ENCODE results near the gene BARHL1. TPM values are rescaled to one million over a fixed set of nuclear protein-coding genes. Genes with fewer than 3 reads are reported as not detected.

Gene BARHL1
- total RNA-seq, 4 donors from 2014 or later = not detected

- ATAC-seq (no peak), DNase-seq (no peak)
- Histone ChIP-seq H3K4me1 (peaks cover 4 to 13% of the 10 kb centered on the region in 2 donors), H3K9me3 (no peaks in the 10 kb centered on the region), H3K27ac (no peak overlapping the region), H3K4me3 (no peak overlapping the region), H3K27me3 (peaks cover 20 to 36% (median 22%) of the 10 kb centered on the region in 3 donors), H3K36me3 (no peaks in the 10 kb centered on the region)
- in situ Hi-C loops (cut with MboI; ENCODE audit: low sequenced_read_pairs in 4 of 4) = no loop called here
- intact Hi-C loops (cut with DNase I; ENCODE audit: low total_unique reads) = no loop called here
- TF ChIP-seq, protein P1, sequence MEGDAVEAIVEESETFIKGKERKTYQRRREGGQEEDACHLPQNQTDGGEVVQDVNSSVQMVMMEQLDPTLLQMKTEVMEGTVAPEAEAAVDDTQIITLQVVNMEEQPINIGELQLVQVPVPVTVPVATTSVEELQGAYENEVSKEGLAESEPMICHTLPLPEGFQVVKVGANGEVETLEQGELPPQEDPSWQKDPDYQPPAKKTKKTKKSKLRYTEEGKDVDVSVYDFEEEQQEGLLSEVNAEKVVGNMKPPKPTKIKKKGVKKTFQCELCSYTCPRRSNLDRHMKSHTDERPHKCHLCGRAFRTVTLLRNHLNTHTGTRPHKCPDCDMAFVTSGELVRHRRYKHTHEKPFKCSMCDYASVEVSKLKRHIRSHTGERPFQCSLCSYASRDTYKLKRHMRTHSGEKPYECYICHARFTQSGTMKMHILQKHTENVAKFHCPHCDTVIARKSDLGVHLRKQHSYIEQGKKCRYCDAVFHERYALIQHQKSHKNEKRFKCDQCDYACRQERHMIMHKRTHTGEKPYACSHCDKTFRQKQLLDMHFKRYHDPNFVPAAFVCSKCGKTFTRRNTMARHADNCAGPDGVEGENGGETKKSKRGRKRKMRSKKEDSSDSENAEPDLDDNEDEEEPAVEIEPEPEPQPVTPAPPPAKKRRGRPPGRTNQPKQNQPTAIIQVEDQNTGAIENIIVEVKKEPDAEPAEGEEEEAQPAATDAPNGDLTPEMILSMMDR (IDR thresholded peaks at IDR 0.05 in 4 of 5, conservative IDR thresholded peaks at IDR 0.05 in 1 of 5) = no peak
- no peak for TF ChIP-seq POLR2A (IDR thresholded peaks at IDR 0.05)
Measured at GRCh38 chr9:132556714-132557113, 25.7 kb upstream of the BARHL1 start.

GRCh38 chr9:132557159-132557558, 25.2 kb upstream of the BARHL1 start:
- Histone ChIP-seq H3K27ac (no peak overlapping the region), H3K4me1 (peaks cover 4 to 13% of the 10 kb centered on the region in 2 donors), H3K4me3 (no peak overlapping the region), H3K27me3 (peaks cover 20 to 40% (median 22%) of the 10 kb centered on the region in 3 donors), H3K9me3 (no peaks in the 10 kb centered on the region), H3K36me3 (no peaks in the 10 kb centered on the region)
- in situ Hi-C loops (cut with MboI; ENCODE audit: low sequenced_read_pairs in 4 of 4) = no loop called here
- DNase-seq (no peak), ATAC-seq (no peak)
- intact Hi-C loops (cut with DNase I; ENCODE audit: low total_unique reads) = no loop called here
- TF ChIP-seq, protein P1 (IDR thresholded peaks at IDR 0.05 in 4 of 5, conservative IDR thresholded peaks at IDR 0.05 in 1 of 5) = no peak
- TF ChIP-seq POLR2A (IDR thresholded peaks at IDR 0.05) = no peak

DNA sequence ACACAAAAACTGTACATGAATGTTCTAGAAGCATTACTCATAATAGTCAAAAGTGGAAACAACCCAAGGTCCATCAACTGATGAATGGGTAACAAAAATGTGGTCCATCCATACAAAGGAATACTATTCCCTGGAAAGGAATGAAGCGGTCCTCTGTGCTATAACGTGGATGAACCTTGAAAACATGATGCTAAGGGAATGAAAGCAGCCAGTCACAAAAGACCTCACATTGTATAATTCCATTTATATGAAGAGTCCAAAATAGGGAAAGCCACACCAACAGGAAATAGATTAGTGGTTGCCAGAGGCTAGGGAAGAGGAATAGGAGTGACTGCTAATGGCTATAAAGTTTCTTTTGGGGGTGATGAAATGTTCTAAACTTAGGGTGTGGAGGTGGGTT, 22.7 kb upstream of the BARHL1 start:
- TF ChIP-seq POLR2A (IDR thresholded peaks at IDR 0.05) = no peak
- TF ChIP-seq, protein P1 (IDR thresholded peaks at IDR 0.05 in 4 of 5, conservative IDR thresholded peaks at IDR 0.05 in 1 of 5) = no peak
- Histone ChIP-seq H3K9me3 (no peaks in the 10 kb centered on the region), H3K4me3 (no peak overlapping the region), H3K36me3 (no peaks in the 10 kb centered on the region), H3K27me3 (peaks cover 12 to 42% (median 22%) of the 10 kb centered on the region in 3 donors), H3K27ac (no peak overlapping the region), H3K4me1 (peaks cover 4 to 13% of the 10 kb centered on the region in 2 donors)
- no peak for DNase-seq
- in situ Hi-C loops (cut with MboI; ENCODE audit: low sequenced_read_pairs in 4 of 4) (no loop called here), intact Hi-C loops (cut with DNase I; ENCODE audit: low total_unique reads) (loop anchor here (10.0 kb wide), 1 partner anchor 325 kb away; no protein-coding TSS in a partner anchor)
- no peak for ATAC-seq

- Histone ChIP-seq H3K4me1 (peaks cover 4 to 13% of the 10 kb centered on the region in 2 donors), H3K9me3 (no peaks in the 10 kb centered on the region), H3K4me3 (peak overlapping the region in 1 of 4 donors; percentile 9), H3K27me3 (peaks cover 12 to 42% (median 19%) of the 10 kb centered on the region in 3 donors), H3K27ac (no peak overlapping the region), H3K36me3 (no peaks in the 10 kb centered on the region)
- intact Hi-C loops (cut with DNase I; ENCODE audit: low total_unique reads) = loop anchor here (10.0 kb wide), 1 partner anchor 326 kb away; no protein-coding TSS in a partner anchor
- DNase-seq (no peak), ATAC-seq (no peak)
- no peak for TF ChIP-seq POLR2A (IDR thresholded peaks at IDR 0.05)
- TF ChIP-seq, protein P1 (IDR thresholded peaks at IDR 0.05 in 4 of 5, conservative IDR thresholded peaks at IDR 0.05 in 1 of 5) = no peak
- in situ Hi-C loops (cut with MboI; ENCODE audit: low sequenced_read_pairs in 4 of 4) = no loop called here
Measured at GRCh38 chr9:132560616-132561202, 21.7 kb upstream of the BARHL1 start.

DNA sequence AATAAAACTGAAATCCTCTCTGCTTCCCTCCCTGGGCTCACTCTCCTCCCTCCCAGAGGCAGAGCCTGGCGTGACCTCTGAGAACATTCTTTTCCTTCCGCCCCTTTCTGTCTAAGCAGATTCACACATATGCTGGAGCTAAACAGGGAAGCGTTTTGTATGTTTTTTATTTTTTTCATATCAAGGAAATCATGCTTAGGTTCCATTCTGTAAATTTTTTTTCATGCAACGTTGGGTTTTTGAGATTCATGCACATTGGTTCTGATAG, 20.2 kb upstream of the BARHL1 start:
- no peak for ATAC-seq
- Histone ChIP-seq H3K4me3 (no peak overlapping the region), H3K27ac (no peak overlapping the region), H3K4me1 (peaks cover 4 to 13% of the 10 kb centered on the region in 2 donors), H3K9me3 (no peaks in the 10 kb centered on the region), H3K36me3 (no peaks in the 10 kb centered on the region), H3K27me3 (peaks cover 6 to 40% (median 8%) of the 10 kb centered on the region in 3 donors)
- in situ Hi-C loops (cut with MboI; ENCODE audit: low sequenced_read_pairs in 4 of 4) = no loop called here
- intact Hi-C loops (cut with DNase I; ENCODE audit: low total_unique reads) = loop anchor here (10.0 kb wide), 1 partner anchor 327 kb away; no protein-coding TSS in a partner anchor
- DNase-seq = no peak
- TF ChIP-seq POLR2A (IDR thresholded peaks at IDR 0.05) = no peak
- TF ChIP-seq, protein P1 (IDR thresholded peaks at IDR 0.05 in 4 of 5, conservative IDR thresholded peaks at IDR 0.05 in 1 of 5) = no peak

Data from gastrocnemius medialis (tissue), 4 donors.